Panc1 (cell line): ENCODE measurements around the gene PAK3.

Source experiments
- POLR2AphosphoS5 ChIP-seq: IDR thresholded peaks from 2 replicates; pipeline ENCODE4 v1.6.1; 2012; ENCODE audit warnings: mild to moderate bottlenecking, low read depth, low read length, moderate library complexity
- REST ChIP-seq, 2 experiments: IDR thresholded peaks; 2 replicates each; pipeline ENCODE4 v1.6.1; 2011 to 2012; ENCODE audit warnings: low read depth in 2 of 2, control low read depth in 1 of 2, low read length in 1 of 2, mild to moderate bottlenecking in 1 of 2, moderate library complexity in 1 of 2; ENCODE audit not compliant: insufficient read depth in 1 of 2
- SIN3A ChIP-seq: IDR thresholded peaks from 2 replicates; pipeline ENCODE4 v1.6.1; 2012; ENCODE audit warnings: low read depth, mild to moderate bottlenecking, low read length, moderate library complexity, borderline replicate concordance; ENCODE audit not compliant: insufficient read depth
- TCF7L2 ChIP-seq: IDR thresholded peaks from 2 replicates; pipeline ENCODE4 v1.6.1; 2011; ENCODE audit warnings: mild to moderate bottlenecking, low read depth, low read length, inconsistent platforms
- TF ChIP-seq, protein P1 (sequence below): fragments of 450-650 bp; IDR thresholded peaks from 2 replicates; pipeline ENCODE4 v1.5.1; 2017; ENCODE audit warnings: mild to moderate bottlenecking

GRCh38 chrX:111151764-111152163 is 55.8 kb downstream of the PAK3 start:
- TF ChIP-seq, protein P1, sequence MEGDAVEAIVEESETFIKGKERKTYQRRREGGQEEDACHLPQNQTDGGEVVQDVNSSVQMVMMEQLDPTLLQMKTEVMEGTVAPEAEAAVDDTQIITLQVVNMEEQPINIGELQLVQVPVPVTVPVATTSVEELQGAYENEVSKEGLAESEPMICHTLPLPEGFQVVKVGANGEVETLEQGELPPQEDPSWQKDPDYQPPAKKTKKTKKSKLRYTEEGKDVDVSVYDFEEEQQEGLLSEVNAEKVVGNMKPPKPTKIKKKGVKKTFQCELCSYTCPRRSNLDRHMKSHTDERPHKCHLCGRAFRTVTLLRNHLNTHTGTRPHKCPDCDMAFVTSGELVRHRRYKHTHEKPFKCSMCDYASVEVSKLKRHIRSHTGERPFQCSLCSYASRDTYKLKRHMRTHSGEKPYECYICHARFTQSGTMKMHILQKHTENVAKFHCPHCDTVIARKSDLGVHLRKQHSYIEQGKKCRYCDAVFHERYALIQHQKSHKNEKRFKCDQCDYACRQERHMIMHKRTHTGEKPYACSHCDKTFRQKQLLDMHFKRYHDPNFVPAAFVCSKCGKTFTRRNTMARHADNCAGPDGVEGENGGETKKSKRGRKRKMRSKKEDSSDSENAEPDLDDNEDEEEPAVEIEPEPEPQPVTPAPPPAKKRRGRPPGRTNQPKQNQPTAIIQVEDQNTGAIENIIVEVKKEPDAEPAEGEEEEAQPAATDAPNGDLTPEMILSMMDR = no peak
- TF ChIP-seq SIN3A (no peak), POLR2AphosphoS5 (no peak), REST (IDR thresholded peaks at IDR 0.05; ENCODE audit: insufficient read depth in 1 of 2, low read depth in 2 of 2, low read length in 1 of 2) (no peak), TCF7L2 (no peak)
